ENCODE data around the gene IMPDH2. TPM values are rescaled to one million over a fixed set of nuclear protein-coding genes. Genes with fewer than 3 reads are reported as not detected.

The IMPDH2 gene
- total RNA-seq, 1 experiment from 2014 or later: 522 TPM

DNA sequence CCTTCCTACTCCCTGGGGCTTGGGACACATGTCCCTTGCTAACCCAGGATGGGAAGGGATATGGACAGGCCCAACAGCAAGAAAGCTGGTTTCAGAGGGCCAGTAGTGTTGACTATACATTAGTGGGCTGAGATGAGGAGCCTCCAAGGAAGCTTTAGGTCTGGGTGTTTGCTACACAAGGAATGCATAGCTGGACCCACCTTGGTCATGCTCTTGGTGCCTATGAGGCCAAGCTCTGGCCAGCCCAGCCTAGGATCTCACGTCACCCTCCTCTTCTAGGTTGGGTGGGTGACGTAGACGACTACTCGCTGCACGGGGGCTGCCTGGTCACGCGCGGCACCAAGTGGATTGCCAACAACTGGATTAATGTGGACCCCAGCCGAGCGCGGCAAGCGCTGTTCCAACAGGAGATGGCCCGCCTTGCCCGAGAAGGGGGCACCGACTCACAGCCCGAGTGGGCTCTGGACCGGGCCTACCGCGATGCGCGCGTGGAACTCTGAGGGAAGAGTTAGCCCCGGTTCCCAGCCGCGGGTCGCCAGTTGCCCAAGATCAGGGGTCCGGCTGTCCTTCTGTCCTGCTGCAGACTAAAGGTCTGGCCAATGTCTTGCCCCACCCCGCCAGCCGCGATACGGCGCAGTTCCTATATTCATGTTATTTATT, 22.7 kb downstream of the IMPDH2 start:
- H3K9me3 ChIP-seq (ENCODE audit: low read length): no peaks in the 10 kb centered on the region
- H3K36me3 ChIP-seq (ENCODE audit: insufficient read depth, low read length): no peaks in the 10 kb centered on the region
- no peak for DNase-seq
- H3K4me2 ChIP-seq (ENCODE audit: low read depth, low read length, poor library complexity, severe bottlenecking): peak overlapping the region; percentile 93
- H3K79me2 ChIP-seq (ENCODE audit: low read length): peaks cover 25% of the 10 kb centered on the region
- no peak overlapping the region for H2AFZ ChIP-seq (ENCODE audit: low read length)
- H3K27me3 ChIP-seq (ENCODE audit: low read length): no peaks in the 10 kb centered on the region
- peak overlapping the region; percentile 82 for H3K4me3 ChIP-seq (ENCODE audit: low read length)
- H3K9me2 ChIP-seq (replicated peaks; ENCODE audit: insufficient read depth, low read length): no peaks in the 10 kb centered on the region
- H3K4me1 ChIP-seq (ENCODE audit: low read length): peaks cover 23% of the 10 kb centered on the region
- peak overlapping the region; percentile 77 for H3K9ac ChIP-seq (ENCODE audit: low read length)
- H3K27ac ChIP-seq (ENCODE audit: low read length): no peak overlapping the region
- H4K20me1 ChIP-seq (ENCODE audit: insufficient read depth, low read depth, low read length): peaks cover 7% of the 10 kb centered on the region; the same call in 1 of the 2 replicates

DNA sequence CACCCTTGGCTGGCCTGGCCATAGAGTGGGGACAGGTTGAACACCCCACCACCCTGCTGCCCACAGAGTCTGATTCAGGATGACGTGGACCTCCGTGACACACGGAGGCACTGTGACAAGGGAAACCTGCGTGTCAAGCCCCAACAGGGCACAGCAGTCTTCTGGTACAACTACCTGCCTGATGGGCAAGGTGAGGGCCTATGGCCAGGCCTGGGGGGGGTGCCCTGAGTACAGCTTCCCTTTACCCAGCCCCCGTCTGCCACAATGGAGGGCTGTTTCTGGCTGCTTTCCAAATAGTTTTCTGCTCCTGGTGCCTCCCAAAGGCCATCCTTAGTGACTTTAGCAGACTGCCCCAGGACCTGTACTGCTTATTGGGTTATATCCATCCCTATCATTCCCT, 23.2 kb downstream of the IMPDH2 start:
- Histone ChIP-seq H3K9ac (ENCODE audit: low read length) (peak overlapping the region; percentile 77), H3K27ac (ENCODE audit: low read length) (no peak overlapping the region), H3K79me2 (ENCODE audit: low read length) (peaks cover 22% of the 10 kb centered on the region), H2AFZ (ENCODE audit: low read length) (no peak overlapping the region), H3K27me3 (ENCODE audit: low read length) (no peaks in the 10 kb centered on the region), H3K4me1 (ENCODE audit: low read length) (peaks cover 23% of the 10 kb centered on the region), H3K4me2 (ENCODE audit: low read depth, low read length, poor library complexity, severe bottlenecking) (peak overlapping the region; percentile 93), H3K36me3 (ENCODE audit: insufficient read depth, low read length) (no peaks in the 10 kb centered on the region), H3K9me2 (replicated peaks; ENCODE audit: insufficient read depth, low read length) (no peaks in the 10 kb centered on the region), H3K9me3 (ENCODE audit: low read length) (no peaks in the 10 kb centered on the region), H3K4me3 (ENCODE audit: low read length) (peak overlapping the region; percentile 82), H4K20me1 (ENCODE audit: insufficient read depth, low read depth, low read length) (peaks cover 7% of the 10 kb centered on the region; the same call in 1 of the 2 replicates)
- no peak for DNase-seq

DNA sequence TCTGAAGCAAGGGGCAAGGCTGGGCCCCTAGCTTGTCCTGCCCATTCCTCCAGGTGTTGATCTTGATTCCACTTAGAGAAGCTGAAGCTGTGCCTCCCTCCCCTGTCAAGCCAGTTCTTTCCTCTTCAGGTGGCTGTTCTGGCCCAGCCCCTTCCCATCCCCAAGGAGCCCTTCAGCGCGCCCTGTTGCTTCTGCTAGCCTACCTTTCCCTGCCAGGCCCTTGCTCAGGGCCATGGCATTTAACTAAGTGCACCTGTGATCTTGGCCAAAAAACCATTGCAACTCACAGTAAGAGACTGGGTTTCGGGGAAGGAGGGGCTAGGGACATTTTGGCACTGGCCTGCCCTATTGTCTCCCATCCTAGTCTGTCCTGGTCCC, 23.9 kb downstream of the IMPDH2 start:
- no peaks in the 10 kb centered on the region for H3K9me3 ChIP-seq (ENCODE audit: low read length)
- H3K4me1 ChIP-seq (ENCODE audit: low read length): peaks cover 23% of the 10 kb centered on the region
- H3K27me3 ChIP-seq (ENCODE audit: low read length): no peaks in the 10 kb centered on the region
- no peak overlapping the region for H2AFZ ChIP-seq (ENCODE audit: low read length)
- H3K9me2 ChIP-seq (replicated peaks; ENCODE audit: insufficient read depth, low read length): no peaks in the 10 kb centered on the region
- no peak for DNase-seq
- no peaks in the 10 kb centered on the region for H3K36me3 ChIP-seq (ENCODE audit: insufficient read depth, low read length)
- no peak overlapping the region for H3K27ac ChIP-seq (ENCODE audit: low read length)
- no peak overlapping the region for H3K4me3 ChIP-seq (ENCODE audit: low read length)
- H3K79me2 ChIP-seq (ENCODE audit: low read length): peaks cover 22% of the 10 kb centered on the region
- H3K9ac ChIP-seq (ENCODE audit: low read length): no peak overlapping the region
- peaks cover 7% of the 10 kb centered on the region; the same call in 1 of the 2 replicates for H4K20me1 ChIP-seq (ENCODE audit: insufficient read depth, low read depth, low read length)
- H3K4me2 ChIP-seq (ENCODE audit: low read depth, low read length, poor library complexity, severe bottlenecking): no peak overlapping the region

DNA sequence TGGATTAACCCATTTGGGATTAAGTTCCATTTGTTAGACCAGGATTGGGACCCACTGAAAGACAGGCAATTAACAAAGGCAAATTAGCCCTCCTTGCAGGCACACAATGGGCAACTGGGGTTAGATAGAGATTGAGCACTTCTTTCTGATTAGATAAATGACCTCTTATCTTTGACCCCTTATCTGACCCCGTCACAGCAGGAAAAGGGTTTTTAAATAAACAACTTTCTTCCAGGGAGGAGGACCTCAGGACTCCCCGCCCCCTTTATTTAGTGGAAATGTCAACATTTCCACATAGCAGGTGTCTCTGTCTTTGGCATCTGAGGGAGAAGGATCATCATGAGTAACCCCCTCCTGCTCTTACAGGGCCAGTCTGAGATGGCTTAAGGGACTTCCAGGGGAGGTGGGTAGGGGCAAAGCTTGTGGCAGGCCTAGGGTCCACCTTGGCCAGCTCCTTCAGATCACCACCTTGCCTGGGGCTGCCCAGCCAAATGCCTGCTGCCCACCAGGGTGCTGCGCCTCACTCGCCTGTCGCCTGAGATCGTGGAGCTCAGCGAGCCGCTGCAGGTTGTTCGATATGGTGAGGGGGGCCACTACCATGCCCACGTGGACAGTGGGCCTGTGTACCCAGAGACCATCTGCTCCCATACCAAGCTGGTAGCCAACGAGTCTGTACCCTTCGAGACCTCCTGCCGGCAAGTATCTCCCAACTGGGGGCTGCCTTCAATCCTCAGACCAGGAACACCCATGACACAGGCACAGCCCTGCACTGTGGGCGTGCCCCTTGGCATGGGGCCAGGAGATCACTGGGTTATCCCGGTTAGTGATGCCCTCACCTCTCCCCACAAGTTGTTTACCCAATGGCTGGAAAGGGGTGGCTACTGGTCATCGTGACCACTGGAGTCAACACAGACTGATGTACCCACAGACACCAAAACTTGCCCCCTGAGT, 24.6 kb downstream of the IMPDH2 start:
- DNase-seq: no peak
- Histone ChIP-seq H3K9me3 (ENCODE audit: low read length) (no peaks in the 10 kb centered on the region), H3K4me2 (ENCODE audit: low read depth, low read length, poor library complexity, severe bottlenecking) (no peak overlapping the region), H3K27ac (ENCODE audit: low read length) (no peak overlapping the region), H3K27me3 (ENCODE audit: low read length) (no peaks in the 10 kb centered on the region), H3K36me3 (ENCODE audit: insufficient read depth, low read length) (no peaks in the 10 kb centered on the region), H4K20me1 (ENCODE audit: insufficient read depth, low read depth, low read length) (peaks cover 7% of the 10 kb centered on the region; the same call in 1 of the 2 replicates), H3K79me2 (ENCODE audit: low read length) (peaks cover 20% of the 10 kb centered on the region), H3K9me2 (replicated peaks; ENCODE audit: insufficient read depth, low read length) (no peaks in the 10 kb centered on the region), H2AFZ (ENCODE audit: low read length) (no peak overlapping the region), H3K9ac (ENCODE audit: low read length) (no peak overlapping the region), H3K4me3 (ENCODE audit: low read length) (no peak overlapping the region), H3K4me1 (ENCODE audit: low read length) (peaks cover 23% of the 10 kb centered on the region)

DNA sequence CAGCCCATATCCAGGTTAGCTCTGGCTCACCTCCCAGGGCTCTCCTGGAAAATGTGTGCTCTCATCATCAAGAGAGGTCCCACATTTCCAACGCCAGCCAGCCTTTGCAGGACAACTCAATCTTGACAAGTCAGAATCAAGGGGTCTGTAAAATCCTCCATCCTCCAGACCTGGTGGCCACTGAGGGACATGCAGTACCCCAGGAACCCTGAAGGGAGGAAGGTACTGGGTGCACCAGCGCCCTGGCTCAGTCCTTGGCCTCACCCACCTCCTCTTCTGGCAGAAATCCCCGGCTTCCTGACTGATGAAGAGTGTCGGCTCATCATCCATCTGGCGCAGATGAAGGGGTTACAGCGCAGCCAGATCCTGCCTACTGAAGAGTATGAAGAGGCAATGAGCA, 28.0 kb downstream of the IMPDH2 start:
- Histone ChIP-seq H3K27ac (ENCODE audit: low read length) (no peak overlapping the region), H3K4me1 (ENCODE audit: low read length) (peaks cover 4% of the 10 kb centered on the region), H2AFZ (ENCODE audit: low read length) (no peak overlapping the region), H3K36me3 (ENCODE audit: insufficient read depth, low read length) (no peaks in the 10 kb centered on the region), H3K4me2 (ENCODE audit: low read depth, low read length, poor library complexity, severe bottlenecking) (no peak overlapping the region), H3K79me2 (ENCODE audit: low read length) (no peaks in the 10 kb centered on the region; the same call in 1 of the 2 replicates), H3K9me3 (ENCODE audit: low read length) (no peaks in the 10 kb centered on the region), H3K27me3 (ENCODE audit: low read length) (no peaks in the 10 kb centered on the region), H4K20me1 (ENCODE audit: insufficient read depth, low read depth, low read length) (no peaks in the 10 kb centered on the region), H3K4me3 (ENCODE audit: low read length) (no peak overlapping the region), H3K9me2 (replicated peaks; ENCODE audit: insufficient read depth, low read length) (no peaks in the 10 kb centered on the region), H3K9ac (ENCODE audit: low read length) (no peak overlapping the region)
- DNase-seq: no peak

DNA sequence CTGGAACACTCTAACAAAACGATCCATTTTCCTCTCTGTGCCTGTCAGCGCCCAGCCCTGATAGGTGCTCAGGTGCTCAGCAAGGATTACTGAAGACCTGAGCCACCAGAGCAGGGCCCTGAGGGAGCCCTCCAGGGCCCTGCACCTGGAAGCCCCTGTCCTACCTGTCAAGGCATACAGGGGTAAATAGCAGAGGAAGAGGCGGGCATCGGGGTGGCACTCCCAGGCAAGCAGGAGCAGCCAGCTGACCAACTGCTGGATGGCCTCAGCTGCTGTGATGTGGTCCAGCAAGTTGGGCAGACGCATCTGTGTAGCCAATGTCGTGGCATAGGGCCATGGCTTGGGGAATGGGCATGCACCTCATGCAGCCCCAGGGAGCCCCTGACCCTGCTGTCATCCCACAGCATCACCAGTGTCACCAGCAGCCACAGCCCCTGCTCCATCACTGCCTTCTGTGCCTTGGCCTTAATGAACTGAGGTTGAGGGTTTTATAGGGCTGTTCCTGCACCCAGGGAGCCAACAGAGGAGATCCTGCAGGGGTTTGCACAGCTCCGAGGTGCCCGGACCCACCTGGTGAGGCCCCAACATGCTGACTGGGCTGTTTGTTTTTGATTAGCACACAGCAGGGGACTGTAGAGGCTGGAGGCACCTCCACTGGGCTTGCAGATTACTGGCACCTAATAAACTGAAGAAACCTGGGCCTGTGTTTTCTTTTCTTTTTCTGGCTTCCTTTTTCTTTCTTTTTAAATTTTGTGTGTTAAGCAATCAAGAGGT, 29.9 kb downstream of the IMPDH2 start:
- no peak overlapping the region for H3K27ac ChIP-seq (ENCODE audit: low read length)
- no peaks in the 10 kb centered on the region for H3K9me3 ChIP-seq (ENCODE audit: low read length)
- no peaks in the 10 kb centered on the region for H4K20me1 ChIP-seq (ENCODE audit: insufficient read depth, low read depth, low read length)
- H3K9me2 ChIP-seq (replicated peaks; ENCODE audit: insufficient read depth, low read length): no peaks in the 10 kb centered on the region
- H3K4me3 ChIP-seq (ENCODE audit: low read length): no peak overlapping the region
- H3K36me3 ChIP-seq (ENCODE audit: insufficient read depth, low read length): 0 out of 2 replicates have a peak, but pooled peaks cover 2% of the 10 kb centered on the region
- H3K9ac ChIP-seq (ENCODE audit: low read length): no peak overlapping the region
- no peak overlapping the region for H2AFZ ChIP-seq (ENCODE audit: low read length)
- no peak for DNase-seq
- H3K79me2 ChIP-seq (ENCODE audit: low read length): peaks cover 8% of the 10 kb centered on the region; the same call in 1 of the 2 replicates
- H3K4me1 ChIP-seq (ENCODE audit: low read length): no peaks in the 10 kb centered on the region
- H3K4me2 ChIP-seq (ENCODE audit: low read depth, low read length, poor library complexity, severe bottlenecking): no peak overlapping the region
- no peaks in the 10 kb centered on the region for H3K27me3 ChIP-seq (ENCODE audit: low read length)

DNA sequence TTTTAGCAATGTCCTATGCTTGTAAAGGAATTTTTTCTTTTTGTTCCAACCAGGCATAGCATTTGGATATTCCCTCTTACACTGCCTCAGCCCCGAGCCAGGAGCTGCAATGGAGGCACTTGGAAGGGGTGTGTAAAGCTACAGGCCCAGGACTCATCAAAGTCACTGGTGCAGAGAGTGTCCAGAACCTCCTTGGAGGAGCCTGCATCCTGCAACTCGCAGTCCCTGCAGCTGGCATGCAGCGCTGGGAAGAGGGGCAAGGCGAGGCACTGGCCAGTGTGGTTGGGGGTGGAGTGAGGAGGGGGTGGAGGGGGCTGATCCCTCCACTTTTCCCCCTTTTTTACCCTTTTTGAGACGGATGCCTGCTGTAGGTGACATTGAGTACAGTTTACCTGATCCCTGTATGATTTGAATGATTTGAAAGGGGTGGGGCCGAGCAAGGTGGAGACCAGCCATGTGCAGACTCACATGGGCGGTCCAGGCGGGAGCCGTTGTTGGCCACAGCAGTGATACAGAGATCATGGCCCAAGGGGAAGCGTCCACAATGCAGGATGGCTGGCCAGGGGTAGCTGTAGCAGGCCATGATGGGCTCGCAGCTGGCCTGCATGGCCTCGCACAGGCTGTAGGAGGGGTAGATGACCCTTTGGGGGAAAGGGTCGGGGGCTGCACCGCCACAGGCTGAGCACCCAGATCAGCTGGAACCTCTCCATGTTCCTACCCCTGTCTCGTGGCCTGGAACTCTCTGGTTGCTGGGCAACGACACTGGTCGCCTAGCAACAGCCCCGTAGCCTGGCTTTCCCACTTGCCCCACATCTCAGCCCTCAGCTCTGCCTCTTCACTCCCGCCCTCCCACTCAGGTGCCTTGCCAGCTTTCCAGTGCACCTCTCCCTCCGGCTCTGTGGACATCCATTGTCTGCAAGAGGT, 31.2 kb downstream of the IMPDH2 start:
- H2AFZ ChIP-seq (ENCODE audit: low read length): no peak overlapping the region
- H3K36me3 ChIP-seq (ENCODE audit: insufficient read depth, low read length): 0 out of 2 replicates have a peak, but pooled peaks cover 2% of the 10 kb centered on the region
- no peak for DNase-seq
- peaks cover 15% of the 10 kb centered on the region; the same call in 1 of the 2 replicates for H3K79me2 ChIP-seq (ENCODE audit: low read length)
- H3K9me3 ChIP-seq (ENCODE audit: low read length): no peaks in the 10 kb centered on the region
- no peak overlapping the region for H3K27ac ChIP-seq (ENCODE audit: low read length)
- no peaks in the 10 kb centered on the region for H4K20me1 ChIP-seq (ENCODE audit: insufficient read depth, low read depth, low read length)
- no peak overlapping the region for H3K4me2 ChIP-seq (ENCODE audit: low read depth, low read length, poor library complexity, severe bottlenecking)
- H3K9ac ChIP-seq (ENCODE audit: low read length): no peak overlapping the region
- H3K9me2 ChIP-seq (replicated peaks; ENCODE audit: insufficient read depth, low read length): no peaks in the 10 kb centered on the region
- H3K4me1 ChIP-seq (ENCODE audit: low read length): no peaks in the 10 kb centered on the region
- no peak overlapping the region for H3K4me3 ChIP-seq (ENCODE audit: low read length)
- no peaks in the 10 kb centered on the region for H3K27me3 ChIP-seq (ENCODE audit: low read length)
